Measurements from ENCODE around the gene CACNB4.
"Not testable (repeated sequence)": the region's sequence is repeated elsewhere in the genome, so short reads cannot be mapped to it uniquely, and the experiment has no call there.

CACNB4 gene

DNA sequence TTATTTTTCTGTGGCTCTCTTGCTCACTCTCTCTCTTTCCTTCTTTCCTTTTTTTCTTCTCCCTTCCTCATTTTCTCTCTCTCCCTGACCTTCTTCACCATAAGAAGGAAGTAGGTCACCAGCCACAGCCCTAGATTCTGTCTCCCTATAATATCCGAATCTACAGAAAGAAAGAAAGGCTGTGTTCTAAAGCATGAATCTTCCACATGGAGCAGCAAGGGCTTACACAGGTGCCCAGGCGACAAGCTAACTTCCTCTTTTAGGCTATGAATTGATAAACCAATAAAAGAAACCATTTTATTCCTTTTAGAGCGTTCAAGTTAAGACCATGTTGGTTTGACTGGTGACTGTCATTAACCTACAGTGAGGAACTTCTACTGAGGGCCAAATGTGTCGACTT, 49.3 kb downstream of the CACNB4 start:
- DNase-seq = no peak

DNA sequence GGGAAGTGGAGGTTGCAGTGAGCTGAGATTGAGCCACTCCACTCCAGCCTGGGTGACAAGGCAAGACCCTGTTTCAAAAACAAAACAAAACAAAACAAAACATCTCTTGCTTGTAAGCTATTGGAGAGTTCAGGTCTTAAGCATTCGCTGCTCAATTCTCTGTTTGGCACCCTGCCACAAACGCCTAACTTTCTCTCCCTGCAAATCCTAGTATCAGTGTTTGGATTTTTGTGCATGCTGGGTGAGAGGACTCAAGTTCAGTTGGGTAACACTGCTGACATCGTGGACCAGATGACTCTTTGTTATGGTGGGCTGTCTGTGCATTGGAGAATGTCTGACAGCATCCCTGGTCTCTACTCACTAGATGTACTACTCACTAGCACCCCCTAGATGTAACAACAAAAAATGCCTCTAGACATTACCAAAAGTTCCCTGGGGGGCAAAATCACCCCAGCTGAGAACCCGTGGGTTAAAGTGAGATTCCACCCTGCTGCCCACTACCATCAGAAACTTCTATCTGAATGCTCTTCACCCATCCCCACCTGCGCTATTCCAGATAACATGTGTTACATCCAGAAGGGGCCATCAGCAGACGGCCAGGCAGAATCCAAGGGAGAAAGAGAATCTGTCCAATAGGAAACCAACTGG, 50.9 kb downstream of the CACNB4 start:
- no peak for DNase-seq

DNA sequence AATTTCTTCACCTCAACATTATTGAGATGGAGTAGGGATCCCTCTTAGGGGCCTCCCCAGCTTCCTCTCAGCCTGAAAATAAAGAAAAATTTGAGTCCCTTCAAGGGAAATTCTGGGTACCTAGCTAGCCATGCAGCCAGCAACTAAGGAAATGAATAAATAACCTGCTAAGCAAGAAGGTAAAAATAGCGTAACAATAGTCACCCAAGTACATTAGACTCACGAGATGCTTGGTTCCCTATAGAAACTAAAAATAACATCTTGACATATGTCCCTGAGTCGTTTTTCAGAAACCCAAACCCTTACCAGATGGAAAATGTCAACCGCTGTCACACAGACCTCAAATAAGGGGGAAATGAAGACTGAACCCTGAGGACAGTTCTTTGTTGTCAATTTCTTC, 51.9 kb downstream of the CACNB4 start:
- DNase-seq = no peak

DNA sequence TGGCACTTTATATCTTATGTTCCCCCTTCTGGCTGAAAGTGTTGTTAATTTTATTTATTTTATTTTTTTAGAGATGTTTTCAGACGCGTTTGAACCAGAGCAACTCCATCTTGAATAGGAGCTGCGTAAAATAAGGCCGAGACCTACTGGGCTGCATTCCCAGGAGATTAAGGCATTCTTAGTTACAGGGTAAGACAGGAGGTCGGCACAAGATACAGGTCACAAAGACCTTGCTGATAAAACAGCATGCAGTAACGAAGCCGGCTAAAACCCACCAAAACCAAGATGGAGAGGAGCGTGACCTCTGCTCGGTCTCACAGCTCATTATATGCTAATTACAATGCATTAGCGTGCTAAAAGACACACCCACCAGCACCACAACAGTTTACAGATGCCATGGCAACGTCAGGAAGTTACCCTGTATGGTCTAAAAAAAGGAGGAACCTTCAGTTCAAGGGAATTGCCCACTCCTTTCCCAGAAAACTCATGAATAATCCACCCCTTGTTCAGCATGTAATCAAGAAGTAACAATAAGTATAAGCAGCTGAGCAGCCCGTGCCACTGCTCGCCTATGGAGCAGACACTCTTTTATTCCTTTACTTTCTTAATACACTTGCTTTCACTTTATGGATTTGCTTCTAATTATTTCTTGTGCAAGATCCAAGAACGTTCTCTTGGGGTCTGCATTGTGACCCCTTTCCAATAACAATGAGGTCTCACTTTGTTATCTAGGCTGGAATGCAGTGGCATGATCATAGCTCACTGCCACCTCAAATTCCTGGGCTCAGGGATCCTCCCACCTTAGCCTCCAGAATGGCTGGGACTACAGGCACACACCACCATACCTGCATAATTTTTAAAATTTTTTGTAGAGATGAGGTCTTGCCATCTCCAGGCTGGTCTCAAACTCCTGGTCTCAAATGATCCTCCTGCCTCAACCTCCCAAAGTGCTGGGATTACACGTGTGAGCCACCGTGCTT, 55.9 kb downstream of the CACNB4 start:
- DNase-seq = no peak

DNA sequence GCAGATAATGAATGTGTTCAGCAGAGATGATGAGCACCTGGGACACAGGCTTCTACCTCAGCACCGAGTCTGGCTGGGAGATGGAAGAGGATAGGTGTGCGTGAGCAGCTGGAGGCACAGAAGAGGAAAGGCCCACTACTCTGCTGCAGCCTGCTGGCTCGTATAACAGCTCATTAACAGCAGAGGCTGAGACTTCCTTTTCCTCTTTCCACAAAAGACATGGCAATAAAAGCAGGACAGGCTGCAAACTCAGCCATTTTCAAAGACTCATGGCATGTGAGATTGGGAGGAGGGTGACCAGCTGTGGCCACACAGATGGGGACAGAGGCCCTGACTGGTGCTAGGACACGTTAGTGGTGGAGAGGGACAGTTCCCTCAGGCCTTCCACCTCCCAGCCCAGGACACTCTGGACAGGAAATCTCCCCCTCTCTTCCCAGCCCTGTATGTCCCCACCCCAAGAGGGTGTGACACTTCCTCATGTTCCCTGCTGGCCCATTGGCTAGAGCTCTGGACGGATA, 60.3 kb downstream of the CACNB4 start:
- DNase-seq = no peak

DNA sequence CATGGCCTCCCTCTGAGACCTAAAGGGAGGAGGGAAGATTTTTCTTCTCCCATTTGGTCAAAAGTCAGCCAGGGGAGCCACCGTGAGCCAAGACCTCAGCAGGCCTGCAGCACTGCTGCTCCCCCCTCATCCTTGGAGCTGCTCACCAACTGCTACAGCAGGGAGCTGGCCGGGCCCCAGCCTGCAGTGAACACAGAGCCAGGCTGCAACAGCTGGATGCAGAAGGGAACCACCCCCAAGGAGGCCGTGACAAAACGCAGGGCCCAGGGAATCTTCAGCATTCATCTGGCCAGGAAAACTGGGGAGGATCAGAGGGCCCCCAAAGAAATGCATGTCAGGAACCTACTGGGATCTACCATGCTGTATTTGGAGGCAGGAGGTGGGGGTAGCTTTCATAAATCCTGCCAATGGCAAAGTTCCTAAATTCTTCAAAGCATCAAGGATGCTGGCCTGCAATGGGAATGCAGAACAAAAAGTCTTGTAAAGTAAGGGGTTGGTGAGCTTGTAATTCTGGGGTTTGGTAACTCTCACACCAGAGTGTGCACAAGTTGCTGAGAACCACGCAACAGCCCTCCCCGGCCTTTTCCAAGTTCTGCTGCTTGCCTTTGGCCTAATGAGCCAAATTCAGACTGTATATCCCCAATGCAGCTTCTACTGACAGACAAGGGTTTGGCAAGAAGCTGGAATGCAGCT, 61.0 kb downstream of the CACNB4 start:
- DNase-seq = no peak

DNA sequence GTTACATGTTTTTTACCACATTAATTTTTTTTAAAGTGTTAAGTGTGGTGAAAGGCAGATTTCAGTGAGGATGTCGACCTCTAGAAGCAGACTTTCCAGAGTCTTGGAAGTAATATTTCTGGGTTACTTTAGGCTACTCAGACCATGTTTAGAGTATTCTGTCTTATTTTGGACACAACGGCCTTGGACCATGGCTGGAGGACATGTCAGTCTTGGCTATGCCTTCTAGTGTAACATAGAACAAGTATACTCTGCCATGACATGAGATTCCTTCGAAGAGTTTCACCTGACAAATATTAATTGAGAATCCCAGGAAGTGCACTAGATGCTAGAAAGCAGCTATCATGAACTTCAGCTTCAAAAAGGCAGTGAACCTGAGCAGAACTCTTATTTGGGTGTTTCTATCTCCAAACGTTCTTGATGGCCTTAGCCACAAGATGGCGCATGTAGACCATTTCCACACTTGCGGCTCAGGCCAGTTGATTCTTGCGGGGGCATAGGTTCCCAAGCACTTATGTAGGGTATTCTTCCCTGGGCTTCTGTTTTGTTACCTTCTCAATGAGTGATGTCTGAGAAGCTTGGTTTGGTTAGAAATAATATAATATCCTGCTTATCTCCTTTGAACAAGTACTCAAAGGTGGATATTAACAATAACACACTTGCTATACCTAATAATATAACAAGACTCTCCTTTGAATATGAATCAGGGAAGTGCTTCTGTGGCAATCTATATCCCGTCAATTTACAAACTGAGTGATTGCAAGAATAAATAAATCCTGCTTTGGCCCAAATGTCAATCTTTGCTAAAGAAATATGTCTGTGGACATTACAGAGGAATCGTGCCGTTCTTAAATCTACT, 62.0 kb downstream of the CACNB4 start:
- DNase-seq = peak; percentile 47 to 48

DNA sequence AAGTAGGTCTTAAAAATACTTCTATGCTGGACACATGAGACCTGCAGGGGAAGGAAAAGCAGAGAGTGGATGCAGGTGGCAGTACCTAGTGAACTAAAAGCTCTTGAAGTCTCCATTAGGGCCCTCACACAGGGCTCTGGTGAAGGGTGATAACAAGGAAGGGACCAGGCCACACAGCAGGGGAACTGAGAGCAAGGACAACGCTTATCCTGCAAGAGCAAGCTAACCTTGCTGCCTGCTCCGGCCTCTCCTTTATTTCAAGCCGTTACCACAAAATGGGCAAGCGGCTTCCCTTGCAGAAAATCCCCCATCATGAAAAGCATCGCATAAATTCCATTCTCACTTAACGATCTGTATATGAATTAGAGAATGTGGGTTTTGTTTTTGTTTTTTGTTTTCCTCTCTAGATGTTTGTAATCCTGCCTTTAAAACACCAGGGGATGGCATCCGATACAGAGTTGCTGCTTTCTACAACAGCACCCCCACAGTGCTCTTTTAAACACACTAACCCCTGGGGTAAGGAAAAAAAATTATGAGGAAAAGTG, 64.5 kb downstream of the CACNB4 start:
- no peak for DNase-seq

DNA sequence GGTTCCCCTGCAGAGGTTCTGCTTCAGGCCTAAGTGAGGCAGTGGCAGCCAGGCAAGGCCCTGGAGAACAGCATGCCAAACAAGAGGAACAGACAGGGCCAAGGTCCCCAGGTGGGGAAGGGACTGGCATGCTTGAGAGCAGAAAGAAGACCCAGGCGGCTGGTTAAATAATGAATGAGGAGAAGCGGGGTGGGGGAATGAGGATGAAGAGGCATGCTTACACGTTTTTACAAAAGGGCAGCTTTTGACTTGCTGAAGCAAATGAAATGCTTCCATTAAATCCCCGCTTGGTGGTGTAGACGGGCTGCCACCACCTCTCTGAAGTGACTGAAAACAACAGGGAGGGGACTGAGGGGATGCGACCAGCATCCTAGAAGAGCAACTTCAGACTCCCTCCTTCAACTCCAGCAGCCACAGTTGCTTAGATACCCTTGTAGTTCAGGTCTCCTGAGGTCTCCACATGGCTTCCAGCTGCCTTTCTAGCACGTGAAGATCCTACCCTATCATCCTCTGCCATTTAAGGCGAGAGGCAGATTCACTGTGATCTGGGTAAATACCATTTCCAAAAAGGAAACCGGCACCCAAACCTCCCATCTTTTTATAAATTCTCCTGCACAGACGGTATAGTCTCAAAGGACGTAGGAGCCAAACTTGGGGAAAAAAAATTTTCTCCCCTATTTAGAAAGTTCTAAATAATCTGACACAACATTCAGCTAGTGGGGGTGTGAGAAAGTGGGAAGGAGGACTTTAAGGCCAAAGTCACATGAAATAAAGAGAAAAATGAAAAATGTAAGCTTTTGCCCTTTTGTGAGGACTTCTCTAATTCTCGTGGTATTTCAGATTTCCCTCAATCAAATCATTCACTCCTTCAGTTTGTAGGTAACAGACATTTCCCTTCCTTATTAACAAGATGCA, 65.6 kb downstream of the CACNB4 start:
- no peak for DNase-seq

DNA sequence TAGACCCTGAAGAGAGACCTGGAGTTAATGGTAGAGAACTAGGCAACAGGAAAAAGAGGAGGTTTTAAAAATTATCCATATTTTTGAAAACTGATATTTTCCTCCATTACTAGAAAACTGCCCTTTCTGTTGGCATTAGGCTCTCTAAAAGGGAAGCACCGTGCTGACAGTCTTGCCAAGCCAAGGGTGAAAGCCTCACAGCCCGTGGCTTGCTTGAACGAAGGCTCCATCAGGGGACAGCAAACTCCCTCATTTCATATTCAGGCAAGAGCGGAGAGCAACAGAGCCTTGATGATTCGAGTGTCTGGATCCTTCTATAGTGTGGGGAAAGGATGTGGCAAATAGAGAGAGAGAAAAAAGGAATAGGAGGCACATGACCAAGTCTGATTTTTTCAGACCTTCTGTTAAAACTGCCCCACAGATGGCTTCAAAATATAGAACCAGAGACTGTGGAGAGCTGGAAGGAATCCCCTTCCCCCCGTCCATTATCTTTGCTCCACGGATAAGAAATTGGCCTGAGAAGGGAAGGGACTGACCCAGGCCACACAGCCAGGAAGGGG, 67.0 kb downstream of the CACNB4 start:
- no peak for DNase-seq

DNA sequence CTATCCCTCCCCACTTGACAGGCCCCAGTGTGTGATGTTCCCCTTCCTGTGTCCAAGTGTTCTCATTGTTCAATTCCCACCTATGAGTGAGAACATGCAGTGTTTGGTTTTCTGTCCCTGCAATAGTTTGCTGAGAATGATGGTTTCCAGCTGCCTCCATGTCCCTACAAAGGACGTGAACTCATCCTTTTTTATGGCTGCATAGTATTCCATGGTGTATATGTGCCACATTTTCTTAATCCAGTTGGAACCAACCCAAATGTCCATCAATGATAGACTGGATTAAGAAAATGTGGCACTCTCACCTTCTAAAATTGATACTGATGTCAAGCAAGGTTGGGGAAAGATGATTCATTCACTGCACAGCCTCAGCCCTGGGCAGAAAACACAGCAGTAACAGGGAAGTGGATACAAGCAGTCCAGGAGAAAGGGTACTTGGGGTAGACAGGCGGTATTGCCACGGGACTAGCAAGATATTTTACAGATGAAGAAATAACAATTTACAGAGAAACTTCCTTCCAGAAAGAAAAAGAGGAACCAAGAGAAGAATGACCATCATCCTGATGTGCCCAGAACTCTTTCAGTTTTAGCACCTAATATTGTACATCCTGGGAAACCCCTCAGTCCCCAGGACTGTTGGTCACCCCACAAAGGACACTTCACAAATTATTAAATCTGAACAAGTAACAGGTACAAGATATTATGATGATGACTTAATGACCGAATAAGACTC, 68.1 kb downstream of the CACNB4 start:
- not testable (repeated sequence) for DNase-seq

DNA sequence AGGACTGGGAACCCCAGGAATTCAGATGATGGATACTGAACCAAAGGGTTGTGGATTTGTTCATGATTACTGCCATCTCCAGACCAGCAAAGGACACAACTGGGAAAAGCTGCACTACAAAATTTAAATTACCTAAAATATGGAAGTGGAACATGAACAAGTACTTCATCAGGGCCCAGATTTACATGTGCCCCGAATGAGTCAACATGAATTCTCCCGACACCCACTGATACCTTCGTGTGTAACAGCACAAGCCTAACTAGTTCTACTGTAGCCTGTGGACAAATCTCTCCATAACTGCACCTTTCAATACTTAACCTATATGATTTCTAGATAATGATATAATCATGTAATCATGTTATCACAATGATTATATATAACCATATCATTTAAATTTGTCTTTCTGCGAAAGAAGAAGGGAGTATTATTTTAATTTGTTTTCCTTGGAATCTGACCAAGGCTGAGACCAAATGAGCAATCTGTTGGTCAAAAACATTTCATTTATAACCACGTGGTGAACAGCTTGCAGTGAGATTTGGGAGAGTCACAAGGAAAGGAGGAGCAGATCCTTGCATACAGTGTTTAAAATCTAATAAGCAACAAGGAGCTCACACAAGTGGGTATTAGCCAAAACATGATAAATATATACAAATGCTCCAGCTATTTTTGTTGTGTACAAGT, 70.5 kb downstream of the CACNB4 start:
- no peak for DNase-seq

DNA sequence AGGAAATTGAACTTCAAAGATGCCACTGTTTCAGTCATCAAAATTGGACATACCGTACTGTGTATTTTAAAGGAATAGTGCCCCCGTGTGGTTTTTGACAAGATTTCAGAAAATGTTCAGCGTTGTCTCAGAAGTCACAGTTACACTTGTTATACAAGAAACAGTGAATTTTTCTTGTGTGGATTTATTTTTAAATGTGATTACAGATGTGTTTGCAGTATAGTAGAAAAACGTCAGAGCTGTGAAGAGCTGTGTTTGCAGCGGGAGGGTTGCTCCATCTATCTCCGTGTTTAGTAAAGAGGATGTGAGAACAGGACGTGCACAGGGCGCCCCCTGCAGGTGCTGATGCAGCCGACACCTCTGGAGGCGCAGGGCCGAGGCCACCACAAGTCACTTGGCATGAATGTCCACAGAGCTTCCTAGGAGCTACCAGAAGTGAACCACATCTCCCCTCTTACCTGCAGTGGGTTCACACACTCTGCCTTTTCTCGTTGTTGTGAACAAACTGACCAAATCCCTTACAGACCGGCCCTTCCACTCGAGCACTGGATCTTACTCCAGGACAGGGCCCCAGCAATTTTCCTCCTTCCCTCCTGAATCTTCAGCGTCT, 73.1 kb downstream of the CACNB4 start:
- peak; percentile 36 to 42 for DNase-seq

DNA sequence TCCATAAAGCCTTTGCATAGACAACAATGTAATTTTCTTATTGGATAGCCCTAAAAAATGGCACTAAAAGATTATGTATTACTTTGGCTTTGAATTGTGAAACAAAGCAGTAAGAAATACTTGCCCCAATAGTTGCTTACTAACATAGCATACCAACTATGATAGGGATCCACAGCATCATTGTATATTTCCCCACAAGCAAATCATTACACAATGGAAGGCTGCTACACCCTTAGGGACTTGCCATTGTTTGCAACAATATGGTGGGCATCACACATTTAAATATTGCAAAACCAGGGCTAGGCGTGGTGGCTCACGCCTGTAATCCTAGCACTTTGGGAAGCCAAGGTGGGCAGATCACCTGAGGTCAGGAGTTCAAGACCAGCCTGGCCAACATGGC, 74.4 kb downstream of the CACNB4 start:
- no peak for DNase-seq

DNA sequence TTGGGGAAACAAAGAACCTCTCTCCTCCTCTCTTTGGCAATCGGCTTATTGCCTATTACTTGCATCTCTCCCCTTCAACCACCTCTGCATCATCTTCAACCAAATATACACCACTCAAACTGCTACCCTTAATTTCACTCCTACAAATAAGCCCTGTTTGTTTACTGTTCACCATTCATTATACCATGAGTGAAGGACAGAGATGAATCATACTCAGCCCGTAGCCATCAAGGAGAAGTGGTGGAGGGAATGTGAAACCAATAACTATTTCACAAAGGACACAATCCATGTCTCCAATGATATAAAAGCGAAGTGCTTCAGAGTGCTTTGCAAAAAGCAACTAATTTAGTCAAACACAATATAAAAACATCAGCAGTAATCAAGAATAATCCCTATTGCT, 76.8 kb downstream of the CACNB4 start:
- no peak for DNase-seq

DNA sequence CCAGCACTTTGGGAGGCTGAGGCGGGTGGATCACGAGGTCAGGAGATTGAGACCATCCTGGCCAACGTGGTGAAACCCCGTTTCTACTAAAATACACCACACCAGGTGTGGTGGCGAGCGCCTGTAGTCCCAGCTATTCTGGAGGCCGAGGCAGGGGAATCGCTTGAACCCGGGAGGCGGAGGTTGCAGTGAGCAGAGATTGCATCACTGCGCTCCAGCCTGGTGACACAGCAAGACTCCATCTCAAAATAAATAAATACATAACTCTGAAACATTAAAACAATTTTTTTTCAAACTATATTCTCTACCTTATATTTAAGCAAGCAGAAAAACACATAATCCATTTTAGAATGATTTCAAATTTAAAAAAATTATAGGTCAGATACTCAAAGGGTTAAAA, 77.8 kb downstream of the CACNB4 start:
- DNase-seq = not testable (repeated sequence)

DNA sequence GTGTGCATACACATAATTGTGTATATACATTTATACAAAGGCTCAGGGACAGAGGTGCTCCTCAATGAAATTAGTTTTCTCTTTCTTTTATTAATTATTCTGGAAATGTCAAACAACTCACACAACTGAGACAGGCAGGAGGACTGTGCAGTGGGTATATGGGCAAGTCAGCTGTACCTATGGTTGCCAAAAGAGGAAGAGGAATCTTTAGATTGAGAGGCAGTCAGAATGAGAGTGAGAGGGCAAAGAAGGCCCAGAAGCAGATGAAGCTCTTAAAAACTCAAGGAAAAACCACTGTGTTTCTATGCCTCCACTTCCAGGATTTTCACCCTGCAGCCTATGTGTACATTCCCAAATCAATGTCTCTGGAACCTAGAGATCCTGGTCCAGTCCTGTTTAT, 79.1 kb downstream of the CACNB4 start:
- DNase-seq = no peak

DNA sequence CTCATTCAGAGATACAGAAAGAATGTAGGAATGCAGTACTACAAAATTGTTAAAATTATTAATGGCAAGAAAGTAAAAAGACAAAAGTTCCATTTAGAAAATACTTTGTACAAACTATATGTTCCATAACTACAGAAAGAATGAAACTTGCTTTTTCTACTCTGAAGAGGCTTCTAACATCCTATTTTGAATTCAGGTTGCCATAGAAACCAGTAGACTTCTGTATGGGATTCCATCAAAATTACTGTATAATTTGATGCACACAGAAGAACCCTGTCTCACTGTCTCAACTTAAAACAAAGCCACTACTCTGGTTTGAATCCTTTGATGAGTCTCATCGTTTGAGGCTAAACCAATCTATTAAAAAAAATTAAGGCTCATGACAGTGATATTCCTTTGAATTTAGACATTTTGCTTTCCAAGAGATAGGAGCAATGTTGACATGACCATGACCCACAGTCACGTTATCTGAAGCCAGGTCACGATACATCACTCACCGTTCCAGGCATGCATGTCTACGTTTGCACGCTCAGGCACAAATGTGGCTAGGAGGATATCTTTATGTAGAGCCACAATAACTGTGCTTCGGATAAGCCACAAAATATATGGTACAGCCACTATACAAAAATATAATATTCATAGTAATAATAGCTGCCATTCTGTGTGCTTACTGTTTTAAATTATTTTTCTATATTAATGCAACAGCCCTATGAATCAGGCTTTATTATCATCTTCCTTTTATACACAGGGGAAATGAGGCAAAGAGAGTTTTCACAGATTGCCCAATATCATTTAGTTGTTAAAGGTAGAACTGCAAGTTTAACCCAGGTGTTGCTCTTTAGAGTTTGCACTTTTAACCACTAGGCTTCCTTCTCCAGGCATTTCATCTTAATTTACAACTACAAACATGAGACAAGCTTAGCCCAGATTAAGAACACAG, 82.4 kb downstream of the CACNB4 start:
- DNase-seq = no peak

Data from SHP77 (cell line).